H1 (cell line): ENCODE measurements around the gene TOP3A. TPM values are rescaled to one million over a fixed set of nuclear protein-coding genes. Genes with fewer than 3 reads are reported as not detected.

Source experiments
- CEBPB ChIP-seq: IDR thresholded peaks from 2 replicates; pipeline ENCODE4 v1.6.1; 2012; ENCODE audit warnings: low read depth, low read length
- CHD7 ChIP-seq: fragments of 300-600 bp; sonication (generic); IDR thresholded peaks from 2 replicates; pipeline ENCODE4 v1.7.1; 2012; ENCODE audit warnings: low read length, moderate library complexity, mild to moderate bottlenecking, inconsistent platforms; ENCODE audit not compliant: insufficient replicate concordance
- KDM1A ChIP-seq: fragments of 200-600, 300-600 bp; sonication (generic); IDR thresholded peaks from 2 replicates; pipeline ENCODE4 v1.7.1; 2016; ENCODE audit warnings: mild to moderate bottlenecking, low read length, borderline replicate concordance
- MAFK ChIP-seq: IDR thresholded peaks from 2 replicates; pipeline ENCODE4 v1.6.1; 2012; ENCODE audit warnings: low read depth, mild to moderate bottlenecking, improper control_type of control experiment, low read length
- NANOG ChIP-seq: IDR thresholded peaks from 2 replicates; pipeline ENCODE4 v1.6.1; 2011; ENCODE audit warnings: low read length, low read depth, mild to moderate bottlenecking, inconsistent platforms; ENCODE audit not compliant: insufficient read depth, poor library complexity, severe bottlenecking
- SIX5 ChIP-seq: IDR thresholded peaks from 2 replicates; pipeline ENCODE4 v1.6.1; 2011; ENCODE audit warnings: mild to moderate bottlenecking, low read depth, low read length
- TCF12 ChIP-seq: IDR thresholded peaks from 2 replicates; pipeline ENCODE4 v1.6.1; 2011; ENCODE audit warnings: low read depth, mild to moderate bottlenecking, low read length
- polyA plus RNA-seq, 7 experiments: library from polyadenylated mRNA; depleted of rRNA in 3 of 7; stranded (reverse) in 5 of 7; unstranded in 2 of 7; fragments of >200 nt in 5 of 7; fragments of 200-250 nt in 2 of 7; gene quantifications; 1 replicate in 5 of 7; 2 replicates in 1 of 7; 4 replicates in 1 of 7; pipeline versions ENCODE4 v1.2.1 to v1.2.3, GENCODE V29; 2011 to 2013; ENCODE audit warnings: missing spikeins in 2 of 7, mixed read lengths in 2 of 7
- total RNA-seq: library from RNA; stranded (reverse); fragmentation: NEBNext Ultra II Directional; extraction: Animal tissue kit (Norgen Biotek cat#: 25700); gene quantifications from 2 replicates; pipeline ENCODE4 v1.2.1, GENCODE V29; 2021

Gene TOP3A
- total and polyA plus RNA-seq, 2 of the 8 experiments (the other 6 are each of a cell fraction or from before 2014, with no cell fraction given), result 23.4 to 54.3 TPM

DNA sequence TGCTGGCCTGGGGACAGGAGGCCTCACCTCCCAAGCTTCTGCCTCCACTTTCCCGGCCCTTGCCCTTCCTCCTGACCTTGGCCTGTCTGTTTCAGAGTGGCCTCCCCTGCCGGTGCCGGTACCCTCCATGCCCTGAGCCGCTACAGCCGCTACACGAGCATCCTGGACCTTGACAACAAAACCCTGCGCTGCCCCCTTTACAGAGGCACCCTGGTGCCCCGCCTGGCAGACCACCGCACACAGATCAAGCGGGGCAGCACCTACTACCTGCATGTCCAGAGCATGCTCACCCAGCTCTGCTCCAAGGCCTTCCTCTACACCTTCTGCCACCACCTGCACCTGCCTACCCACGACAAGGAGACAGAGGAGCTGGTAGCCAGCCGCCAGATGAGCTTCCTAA lies 7.7 kb upstream of the TOP3A start (continued):
- TF ChIP-seq CHD7, result no peak
- no peak for TF ChIP-seq KDM1A
- no peak for TF ChIP-seq NANOG
- TF ChIP-seq SIX5, result no peak
- no peak for TF ChIP-seq MAFK
- no peak for TF ChIP-seq TCF12
- no peak for TF ChIP-seq CEBPB
- TF ChIP-seq, all 59 proteins: peak for 0
